OCI-M2 (cell line): ENCODE data around the gene ERC2.

Experiments used
- DNase-seq: peaks from one replicate; lab custom pipeline; 2025; ENCODE audit not compliant: unreplicated experiment; lab: John Stamatoyannopoulos, UW

The ERC2 gene

GRCh38 chr3:55633333-55633732, 834.9 kb downstream of the ERC2 start:
- no peak for DNase-seq

GRCh38 chr3:55631766-55632331, 836.4 kb downstream of the ERC2 start:
- DNase-seq: no peak

GRCh38 chr3:55630921-55631299, 837.4 kb downstream of the ERC2 start:
- no peak for DNase-seq

GRCh38 chr3:55630280-55630920, 837.9 kb downstream of the ERC2 start:
- DNase-seq: no peak

- no peak for DNase-seq
Measured at GRCh38 chr3:55629432-55629831, 838.8 kb downstream of the ERC2 start.

- DNase-seq: no peak
Measured at GRCh38 chr3:55626279-55626665, 842.0 kb downstream of the ERC2 start.

GRCh38 chr3:55624238-55624637, 844.0 kb downstream of the ERC2 start:
- no peak for DNase-seq

- DNase-seq: no peak
Measured at GRCh38 chr3:55623786-55624185, 844.5 kb downstream of the ERC2 start.

GRCh38 chr3:55622733-55623132, 845.5 kb downstream of the ERC2 start:
- no peak for DNase-seq

GRCh38 chr3:55622116-55622515, 846.2 kb downstream of the ERC2 start:
- DNase-seq: no peak

- DNase-seq: no peak
Measured at GRCh38 chr3:55621648-55622047, 846.6 kb downstream of the ERC2 start.

GRCh38 chr3:55621026-55621422, 847.2 kb downstream of the ERC2 start:
- DNase-seq: no peak

- no peak for DNase-seq
Measured at GRCh38 chr3:55620351-55621025, 847.8 kb downstream of the ERC2 start.

GRCh38 chr3:55619046-55619808, 849.0 kb downstream of the ERC2 start:
- no peak for DNase-seq

- DNase-seq: no peak
Measured at GRCh38 chr3:55617385-55617784, 850.9 kb downstream of the ERC2 start.

GRCh38 chr3:55616803-55617202, 851.5 kb downstream of the ERC2 start:
- DNase-seq: no peak

- no peak for DNase-seq
Measured at GRCh38 chr3:55615694-55616295, 852.5 kb downstream of the ERC2 start.

GRCh38 chr3:55615039-55615693, 853.1 kb downstream of the ERC2 start:
- DNase-seq: no peak

- DNase-seq: no peak
Measured at GRCh38 chr3:55611121-55611520, 857.1 kb downstream of the ERC2 start.

GRCh38 chr3:55609230-55609827, 858.9 kb downstream of the ERC2 start:
- DNase-seq: no peak
